GM21723 (cell line): ENCODE results near the gene GALNT10.

ENCODE experiments used
- ATAC-seq: cut with Tn5 transposase; IDR thresholded peaks from one replicate; pipeline ENCODE4 v1.9.1; 2021; ENCODE audit warnings: mild to moderate bottlenecking, moderate library complexity; ENCODE audit not compliant: unreplicated experiment

The GALNT10 gene

DNA sequence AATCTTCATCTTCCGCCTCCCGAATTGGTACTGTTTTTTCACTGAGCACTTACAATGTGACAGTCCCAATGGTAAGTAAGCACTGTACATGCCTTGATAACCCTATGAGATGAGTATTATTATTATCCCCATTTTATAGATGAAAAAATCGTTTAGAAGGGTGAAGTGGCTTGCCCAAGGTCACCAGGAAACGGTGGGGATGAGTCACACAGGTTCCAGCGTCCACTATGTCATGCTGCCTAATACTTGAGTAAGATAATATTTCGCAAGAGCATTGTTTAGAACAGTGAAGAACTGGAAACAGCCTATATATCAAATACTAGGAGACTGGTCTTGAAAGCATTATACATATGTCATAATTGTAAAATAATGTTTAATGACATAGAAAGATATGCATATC lies 274.6 kb downstream of the GALNT10 start:
- ATAC-seq = no peak

DNA sequence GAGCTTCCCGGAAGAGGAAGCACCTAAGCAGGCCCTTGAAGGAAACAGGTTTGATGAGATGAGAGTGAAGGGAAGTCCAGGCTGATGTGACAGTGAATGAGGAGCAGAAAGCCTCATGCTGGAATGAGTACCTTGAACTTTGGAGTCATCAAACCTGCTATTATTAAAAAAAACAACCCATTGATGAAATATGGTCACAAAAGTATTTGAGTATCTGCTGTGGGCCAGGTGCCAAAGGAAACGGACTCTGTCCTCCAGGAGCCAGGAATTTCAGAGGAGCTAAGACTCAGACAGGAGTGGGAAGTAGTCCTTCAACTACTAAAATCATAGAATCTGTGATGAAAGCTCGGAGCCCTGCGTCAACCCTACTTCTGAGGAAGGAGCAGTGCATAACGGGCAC lies 275.6 kb downstream of the GALNT10 start:
- ATAC-seq = no peak

DNA sequence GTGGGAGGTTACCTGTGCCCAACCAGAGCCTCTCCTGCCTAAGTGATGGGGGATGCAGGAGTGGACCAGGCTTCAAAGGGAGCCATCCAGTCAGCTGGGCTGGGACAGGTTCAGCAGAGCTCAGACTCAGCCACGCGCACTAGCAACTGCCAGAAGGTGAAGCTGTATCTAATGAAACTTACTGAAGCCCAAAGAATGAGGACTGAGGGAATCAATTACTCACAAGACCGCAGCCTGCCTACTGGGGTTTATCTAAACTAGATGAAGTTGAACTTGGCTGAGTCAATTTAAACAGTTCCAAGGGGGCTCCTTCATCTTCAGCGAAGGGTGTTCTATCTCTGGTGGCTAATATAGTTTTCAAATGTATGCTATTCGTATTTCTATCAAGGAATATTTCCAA lies 276.1 kb downstream of the GALNT10 start:
- ATAC-seq = no peak

DNA sequence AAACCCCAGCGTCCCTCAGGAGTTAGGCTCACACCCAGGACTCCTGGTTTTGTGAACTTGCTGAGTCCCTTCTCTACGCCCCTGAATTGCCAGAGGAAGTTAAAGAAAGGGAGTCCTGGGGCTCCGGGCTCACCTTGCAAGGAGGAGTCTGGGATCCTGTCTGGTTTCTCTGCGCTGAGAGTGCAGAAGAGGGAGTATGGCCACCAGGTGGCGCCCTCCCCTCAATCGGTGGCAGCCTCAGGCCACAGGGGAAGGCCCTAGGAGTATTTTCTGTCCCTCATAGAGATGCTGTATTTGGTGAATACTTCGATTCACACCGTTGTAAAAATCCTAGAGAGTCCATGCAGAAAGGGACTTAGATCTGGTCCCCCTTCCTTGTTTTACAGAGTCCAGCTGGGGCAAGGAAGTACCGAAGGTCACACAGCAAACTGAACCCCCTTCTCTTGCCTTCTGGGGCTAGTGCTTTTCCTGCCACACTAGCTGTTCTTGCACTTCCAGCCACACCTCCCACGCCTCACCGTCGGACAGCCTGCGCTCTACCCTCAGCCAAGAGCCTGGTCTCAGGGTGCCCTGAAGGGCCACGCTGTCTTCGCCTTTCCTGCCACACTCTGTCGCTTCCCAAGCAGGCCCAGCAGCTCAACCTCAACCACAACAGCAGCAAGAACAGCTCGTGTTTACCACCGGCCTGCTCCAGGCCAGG lies 277.3 kb downstream of the GALNT10 start:
- peak; percentile 98 for ATAC-seq

DNA sequence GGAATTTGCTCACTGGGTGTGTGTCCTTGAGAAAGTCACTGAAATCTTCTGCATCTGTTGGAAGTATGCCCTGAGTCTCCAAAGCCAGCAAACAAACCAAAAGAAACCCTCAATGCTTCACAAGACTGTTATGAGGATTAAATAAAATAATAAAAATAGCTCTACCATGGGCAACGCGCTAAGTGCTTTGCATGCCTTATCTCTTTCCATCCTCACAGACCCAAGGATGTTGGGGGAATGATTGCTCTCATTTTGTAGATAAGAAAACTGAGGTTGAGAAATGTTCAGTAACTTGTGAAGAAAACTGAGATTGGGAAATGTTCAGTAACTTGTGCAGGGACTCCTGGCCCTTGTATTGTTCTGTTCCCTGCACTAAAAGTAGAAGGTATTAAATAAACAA lies 279.6 kb downstream of the GALNT10 start:
- no peak for ATAC-seq
